ENCODE measurements around the gene NXPH1. TPM values are rescaled to one million over a fixed set of nuclear protein-coding genes. Genes with fewer than 3 reads are reported as not detected.

The NXPH1 gene
- total and polyA plus RNA-seq, 2 experiments from 2014 or later, result 0.45 to 3.0 TPM

DNA sequence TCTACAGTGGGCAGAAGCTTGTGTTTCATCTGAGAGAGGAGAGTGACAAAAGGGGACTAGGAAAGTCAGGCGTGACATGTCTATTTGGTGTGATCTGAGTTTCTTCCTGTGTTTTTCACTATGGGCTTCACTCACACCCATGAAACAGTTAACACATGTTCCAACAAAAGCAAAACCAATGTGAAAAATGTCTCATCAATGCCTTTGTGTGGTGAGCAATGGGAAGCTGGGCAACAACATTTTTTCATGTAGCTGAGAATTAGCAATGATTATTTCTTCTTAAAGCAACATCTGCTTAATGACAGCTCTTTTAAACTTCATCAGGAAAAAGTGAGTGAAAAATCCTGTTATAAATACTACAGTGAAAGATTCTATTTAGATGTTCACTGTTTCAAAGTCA, 76.2 kb downstream of the NXPH1 start (continued):
- TF ChIP-seq CREB1 (CRISPR knock-in tag; IDR thresholded peaks at IDR 0.05; ENCODE audit: low read depth) (no peak), POLR2AphosphoS5 (IDR thresholded peaks at IDR 0.05; ENCODE audit: low read depth) (no peak), ZNF331 (CRISPR knock-in tag; IDR thresholded peaks at IDR 0.05; ENCODE audit: low read depth) (no peak)
- TF ChIP-seq, protein P1, sequence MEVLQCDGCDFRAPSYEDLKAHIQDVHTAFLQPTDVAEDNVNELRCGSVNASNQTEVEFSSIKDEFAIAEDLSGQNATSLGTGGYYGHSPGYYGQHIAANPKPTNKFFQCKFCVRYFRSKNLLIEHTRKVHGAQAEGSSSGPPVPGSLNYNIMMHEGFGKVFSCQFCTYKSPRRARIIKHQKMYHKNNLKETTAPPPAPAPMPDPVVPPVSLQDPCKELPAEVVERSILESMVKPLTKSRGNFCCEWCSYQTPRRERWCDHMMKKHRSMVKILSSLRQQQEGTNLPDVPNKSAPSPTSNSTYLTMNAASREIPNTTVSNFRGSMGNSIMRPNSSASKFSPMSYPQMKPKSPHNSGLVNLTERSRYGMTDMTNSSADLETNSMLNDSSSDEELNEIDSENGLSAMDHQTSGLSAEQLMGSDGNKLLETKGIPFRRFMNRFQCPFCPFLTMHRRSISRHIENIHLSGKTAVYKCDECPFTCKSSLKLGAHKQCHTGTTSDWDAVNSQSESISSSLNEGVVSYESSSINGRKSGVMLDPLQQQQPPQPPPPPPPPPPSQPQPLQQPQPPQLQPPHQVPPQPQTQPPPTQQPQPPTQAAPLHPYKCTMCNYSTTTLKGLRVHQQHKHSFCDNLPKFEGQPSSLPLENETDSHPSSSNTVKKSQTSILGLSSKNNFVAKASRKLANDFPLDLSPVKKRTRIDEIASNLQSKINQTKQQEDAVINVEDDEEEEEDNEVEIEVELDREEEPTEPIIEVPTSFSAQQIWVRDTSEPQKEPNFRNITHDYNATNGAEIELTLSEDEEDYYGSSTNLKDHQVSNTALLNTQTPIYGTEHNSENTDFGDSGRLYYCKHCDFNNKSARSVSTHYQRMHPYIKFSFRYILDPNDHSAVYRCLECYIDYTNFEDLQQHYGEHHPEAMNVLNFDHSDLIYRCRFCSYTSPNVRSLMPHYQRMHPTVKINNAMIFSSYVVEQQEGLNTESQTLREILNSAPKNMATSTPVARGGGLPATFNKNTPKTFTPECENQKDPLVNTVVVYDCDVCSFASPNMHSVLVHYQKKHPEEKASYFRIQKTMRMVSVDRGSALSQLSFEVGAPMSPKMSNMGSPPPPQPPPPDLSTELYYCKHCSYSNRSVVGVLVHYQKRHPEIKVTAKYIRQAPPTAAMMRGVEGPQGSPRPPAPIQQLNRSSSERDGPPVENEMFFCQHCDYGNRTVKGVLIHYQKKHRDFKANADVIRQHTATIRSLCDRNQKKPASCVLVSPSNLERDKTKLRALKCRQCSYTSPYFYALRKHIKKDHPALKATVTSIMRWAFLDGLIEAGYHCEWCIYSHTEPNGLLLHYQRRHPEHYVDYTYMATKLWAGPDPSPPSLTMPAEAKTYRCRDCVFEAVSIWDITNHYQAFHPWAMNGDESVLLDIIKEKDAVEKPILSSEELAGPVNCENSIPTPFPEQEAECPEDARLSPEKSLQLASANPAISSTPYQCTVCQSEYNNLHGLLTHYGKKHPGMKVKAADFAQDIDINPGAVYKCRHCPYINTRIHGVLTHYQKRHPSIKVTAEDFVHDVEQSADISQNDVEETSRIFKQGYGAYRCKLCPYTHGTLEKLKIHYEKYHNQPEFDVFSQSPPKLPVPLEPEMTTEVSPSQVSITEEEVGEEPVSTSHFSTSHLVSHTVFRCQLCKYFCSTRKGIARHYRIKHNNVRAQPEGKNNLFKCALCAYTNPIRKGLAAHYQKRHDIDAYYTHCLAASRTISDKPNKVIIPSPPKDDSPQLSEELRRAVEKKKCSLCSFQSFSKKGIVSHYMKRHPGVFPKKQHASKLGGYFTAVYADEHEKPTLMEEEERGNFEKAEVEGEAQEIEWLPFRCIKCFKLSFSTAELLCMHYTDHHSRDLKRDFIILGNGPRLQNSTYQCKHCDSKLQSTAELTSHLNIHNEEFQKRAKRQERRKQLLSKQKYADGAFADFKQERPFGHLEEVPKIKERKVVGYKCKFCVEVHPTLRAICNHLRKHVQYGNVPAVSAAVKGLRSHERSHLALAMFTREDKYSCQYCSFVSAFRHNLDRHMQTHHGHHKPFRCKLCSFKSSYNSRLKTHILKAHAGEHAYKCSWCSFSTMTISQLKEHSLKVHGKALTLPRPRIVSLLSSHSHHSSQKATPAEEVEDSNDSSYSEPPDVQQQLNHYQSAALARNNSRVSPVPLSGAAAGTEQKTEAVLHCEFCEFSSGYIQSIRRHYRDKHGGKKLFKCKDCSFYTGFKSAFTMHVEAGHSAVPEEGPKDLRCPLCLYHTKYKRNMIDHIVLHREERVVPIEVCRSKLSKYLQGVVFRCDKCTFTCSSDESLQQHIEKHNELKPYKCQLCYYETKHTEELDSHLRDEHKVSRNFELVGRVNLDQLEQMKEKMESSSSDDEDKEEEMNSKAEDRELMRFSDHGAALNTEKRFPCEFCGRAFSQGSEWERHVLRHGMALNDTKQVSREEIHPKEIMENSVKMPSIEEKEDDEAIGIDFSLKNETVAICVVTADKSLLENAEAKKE (CRISPR knock-in tag; IDR thresholded peaks at IDR 0.05), result no peak

DNA sequence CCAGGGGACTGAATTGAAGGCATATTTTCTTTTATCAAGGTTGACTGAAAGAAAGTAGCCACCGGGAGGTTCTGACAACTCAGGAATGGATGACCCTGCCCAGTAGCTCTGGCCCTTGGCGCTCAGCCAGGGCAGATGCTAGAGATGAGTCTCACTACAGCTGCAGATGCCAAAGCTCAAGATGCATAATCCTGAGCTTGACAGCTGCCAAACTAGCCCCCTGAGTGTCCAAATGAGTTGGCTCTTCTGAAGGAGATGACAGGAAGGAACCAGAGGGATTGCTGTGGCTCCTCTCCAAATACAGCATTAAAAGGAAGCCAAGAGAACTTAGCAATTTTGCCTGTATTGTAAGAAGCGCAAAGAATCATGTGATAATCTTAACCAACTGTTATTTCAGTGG, 78.4 kb downstream of the NXPH1 start:
- Histone ChIP-seq H3K79me2 (replicated peaks; ENCODE audit: insufficient read depth) (no peaks in the 10 kb centered on the region), H4K20me1 (replicated peaks; ENCODE audit: insufficient read depth) (no peaks in the 10 kb centered on the region), H3K36me3 (ENCODE audit: insufficient read depth) (no peaks in the 10 kb centered on the region), H3K4me1 (ENCODE audit: insufficient read depth) (no peaks in the 10 kb centered on the region), H2AFZ (no peak overlapping the region), H3F3A (replicated peaks; ENCODE audit: low read depth) (no peaks in the 10 kb centered on the region), H3K4me3 (no peak overlapping the region), H3K9me2 (ENCODE audit: insufficient read depth) (no peaks in the 10 kb centered on the region), H3K4me2 (no peak overlapping the region), H3K27me3 (ENCODE audit: insufficient read depth) (no peaks in the 10 kb centered on the region), H3K27ac (ENCODE audit: low read depth) (no peak overlapping the region)
- no peaks in the 10 kb centered on the region for H3K27me3 Mint-ChIP-seq (ENCODE audit: insufficient read depth, low read depth, poor library complexity)
- no peak overlapping the region for H3K4me3 Mint-ChIP-seq
- ATAC-seq (no peak), DNase-seq (ENCODE audit: low spot score) (no peak)
- no peaks in the 10 kb centered on the region for H3K9me3 Mint-ChIP-seq
- H3K4me1 Mint-ChIP-seq, result peaks cover 3% of the 10 kb centered on the region; the same call in 1 of the 3 replicates
- H3K27ac Mint-ChIP-seq, result no peak overlapping the region
- no peaks in the 10 kb centered on the region for H3K36me3 Mint-ChIP-seq (ENCODE audit: low read depth)
- TF ChIP-seq ZNF331 (CRISPR knock-in tag; IDR thresholded peaks at IDR 0.05; ENCODE audit: low read depth) (no peak), STAT1 (IDR thresholded peaks at IDR 0.05; ENCODE audit: unreplicated experiment) (no peak), EZH2 (IDR thresholded peaks at IDR 0.05; ENCODE audit: low read depth, unreplicated experiment) (no peak), POLR2AphosphoS5 (IDR thresholded peaks at IDR 0.05; ENCODE audit: low read depth) (no peak), EZH2phosphoT487 (IDR thresholded peaks at IDR 0.05; ENCODE audit: unreplicated experiment) (no peak), JUNB (IDR thresholded peaks at IDR 0.05; ENCODE audit: unreplicated experiment) (no peak), NANOG (IDR thresholded peaks at IDR 0.05; ENCODE audit: borderline replicate concordance) (no peak)
- TF ChIP-seq, protein P2, sequence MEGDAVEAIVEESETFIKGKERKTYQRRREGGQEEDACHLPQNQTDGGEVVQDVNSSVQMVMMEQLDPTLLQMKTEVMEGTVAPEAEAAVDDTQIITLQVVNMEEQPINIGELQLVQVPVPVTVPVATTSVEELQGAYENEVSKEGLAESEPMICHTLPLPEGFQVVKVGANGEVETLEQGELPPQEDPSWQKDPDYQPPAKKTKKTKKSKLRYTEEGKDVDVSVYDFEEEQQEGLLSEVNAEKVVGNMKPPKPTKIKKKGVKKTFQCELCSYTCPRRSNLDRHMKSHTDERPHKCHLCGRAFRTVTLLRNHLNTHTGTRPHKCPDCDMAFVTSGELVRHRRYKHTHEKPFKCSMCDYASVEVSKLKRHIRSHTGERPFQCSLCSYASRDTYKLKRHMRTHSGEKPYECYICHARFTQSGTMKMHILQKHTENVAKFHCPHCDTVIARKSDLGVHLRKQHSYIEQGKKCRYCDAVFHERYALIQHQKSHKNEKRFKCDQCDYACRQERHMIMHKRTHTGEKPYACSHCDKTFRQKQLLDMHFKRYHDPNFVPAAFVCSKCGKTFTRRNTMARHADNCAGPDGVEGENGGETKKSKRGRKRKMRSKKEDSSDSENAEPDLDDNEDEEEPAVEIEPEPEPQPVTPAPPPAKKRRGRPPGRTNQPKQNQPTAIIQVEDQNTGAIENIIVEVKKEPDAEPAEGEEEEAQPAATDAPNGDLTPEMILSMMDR (conservative IDR thresholded peaks at IDR 0.05; ENCODE audit: low read depth in 2 of 2), result no peak
- TF ChIP-seq, protein P3, sequence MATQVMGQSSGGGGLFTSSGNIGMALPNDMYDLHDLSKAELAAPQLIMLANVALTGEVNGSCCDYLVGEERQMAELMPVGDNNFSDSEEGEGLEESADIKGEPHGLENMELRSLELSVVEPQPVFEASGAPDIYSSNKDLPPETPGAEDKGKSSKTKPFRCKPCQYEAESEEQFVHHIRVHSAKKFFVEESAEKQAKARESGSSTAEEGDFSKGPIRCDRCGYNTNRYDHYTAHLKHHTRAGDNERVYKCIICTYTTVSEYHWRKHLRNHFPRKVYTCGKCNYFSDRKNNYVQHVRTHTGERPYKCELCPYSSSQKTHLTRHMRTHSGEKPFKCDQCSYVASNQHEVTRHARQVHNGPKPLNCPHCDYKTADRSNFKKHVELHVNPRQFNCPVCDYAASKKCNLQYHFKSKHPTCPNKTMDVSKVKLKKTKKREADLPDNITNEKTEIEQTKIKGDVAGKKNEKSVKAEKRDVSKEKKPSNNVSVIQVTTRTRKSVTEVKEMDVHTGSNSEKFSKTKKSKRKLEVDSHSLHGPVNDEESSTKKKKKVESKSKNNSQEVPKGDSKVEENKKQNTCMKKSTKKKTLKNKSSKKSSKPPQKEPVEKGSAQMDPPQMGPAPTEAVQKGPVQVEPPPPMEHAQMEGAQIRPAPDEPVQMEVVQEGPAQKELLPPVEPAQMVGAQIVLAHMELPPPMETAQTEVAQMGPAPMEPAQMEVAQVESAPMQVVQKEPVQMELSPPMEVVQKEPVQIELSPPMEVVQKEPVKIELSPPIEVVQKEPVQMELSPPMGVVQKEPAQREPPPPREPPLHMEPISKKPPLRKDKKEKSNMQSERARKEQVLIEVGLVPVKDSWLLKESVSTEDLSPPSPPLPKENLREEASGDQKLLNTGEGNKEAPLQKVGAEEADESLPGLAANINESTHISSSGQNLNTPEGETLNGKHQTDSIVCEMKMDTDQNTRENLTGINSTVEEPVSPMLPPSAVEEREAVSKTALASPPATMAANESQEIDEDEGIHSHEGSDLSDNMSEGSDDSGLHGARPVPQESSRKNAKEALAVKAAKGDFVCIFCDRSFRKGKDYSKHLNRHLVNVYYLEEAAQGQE (IDR thresholded peaks at IDR 0.05; ENCODE audit: unreplicated experiment), result no peak
